Mesendoderm (in vitro differentiated cells): ENCODE data around the gene TIMM29.

ENCODE experiments used
- DNase-seq: peaks from one replicate; pipeline ENCODE4 v3.0.0; 2013
- H2AK5ac ChIP-seq: 2 replicates; pipeline ENCODE4 v1.6.1; 2013; ENCODE audit warnings: low read length, inconsistent platforms
- H2BK120ac ChIP-seq: 2 replicates; pipeline ENCODE4 v1.6.1; 2013; ENCODE audit warnings: low read depth, mild to moderate bottlenecking, low read length, moderate library complexity, mixed read lengths
- H2BK15ac ChIP-seq: replicated peaks from 2 replicates; pipeline ENCODE4 v1.6.1; 2013; ENCODE audit warnings: low read depth, mild to moderate bottlenecking, moderate library complexity
- H2BK5ac ChIP-seq: 2 replicates; pipeline ENCODE4 v1.6.1; 2013; ENCODE audit warnings: low read length, inconsistent platforms
- H3K18ac ChIP-seq: 2 replicates; pipeline ENCODE4 v1.6.1; 2013; ENCODE audit warnings: mild to moderate bottlenecking, low read length, mixed read lengths
- H3K23ac ChIP-seq: one replicate; pipeline ENCODE4 v1.6.1; 2013; ENCODE audit warnings: low read length
- H3K27ac ChIP-seq: 2 replicates; pipeline ENCODE4 v1.5.1; 2013; ENCODE audit warnings: low read depth, mild to moderate bottlenecking, inconsistent platforms, low read length, moderate library complexity
- H3K27me3 ChIP-seq: 2 replicates; pipeline ENCODE4 v1.6.1; 2013; ENCODE audit warnings: low read length, control low read depth, mild to moderate bottlenecking, inconsistent platforms; ENCODE audit not compliant: insufficient read depth, poor library complexity
- H3K36me3 ChIP-seq: 2 replicates; pipeline ENCODE4 v1.6.1; 2013; ENCODE audit warnings: low read length, inconsistent platforms; ENCODE audit not compliant: control insufficient read depth, insufficient read depth
- H3K4ac ChIP-seq: one replicate; pipeline ENCODE4 v1.6.1; 2013; ENCODE audit warnings: low read depth, mild to moderate bottlenecking, low read length, moderate library complexity
- H3K4me1 ChIP-seq: 2 replicates; pipeline ENCODE4 v1.6.1; 2013; ENCODE audit warnings: low read depth, low read length, inconsistent platforms; ENCODE audit not compliant: control insufficient read depth
- H3K4me2 ChIP-seq: 2 replicates; pipeline ENCODE4 v1.6.1; 2013; ENCODE audit warnings: low read length
- H3K4me3 ChIP-seq: 2 replicates; pipeline ENCODE4 v1.5.1; 2013; ENCODE audit warnings: mild to moderate bottlenecking, low read length
- H3K56ac ChIP-seq: one replicate; pipeline ENCODE4 v1.6.1; 2013; ENCODE audit warnings: low read length
- H3K79me1 ChIP-seq: 2 replicates; pipeline ENCODE4 v1.6.1; 2013; ENCODE audit warnings: low read length, inconsistent platforms
- H3K79me2 ChIP-seq: 2 replicates; pipeline ENCODE4 v1.6.1; 2013; ENCODE audit warnings: mild to moderate bottlenecking, low read length; ENCODE audit not compliant: control insufficient read depth, insufficient read depth
- H3K9ac ChIP-seq: 2 replicates; pipeline ENCODE4 v1.6.1; 2013; ENCODE audit warnings: low read length, inconsistent platforms
- H4K5ac ChIP-seq: one replicate; pipeline ENCODE4 v1.6.1; 2013; ENCODE audit warnings: low read length
- H4K8ac ChIP-seq: one replicate; pipeline ENCODE4 v1.6.1; 2013; ENCODE audit warnings: low read depth, mild to moderate bottlenecking, control low read depth, low read length, moderate library complexity
- WGBS: extraction: QIAGEN DNeasy Blood & Tissue Kit; methylation state at CpG from one replicate; pipeline ENCODE4 v1.1.7; 2013; ENCODE audit warnings: low lambda C conversion rate, missing lambda C conversion rate; ENCODE audit not compliant: insufficient coverage; ENCODE audit errors: extremely low coverage; 5-methylcytosine and 5-hydroxymethylcytosine counted together

TIMM29 gene

GRCh38 chr19:10920781-10921180 is 7.8 kb upstream of the TIMM29 start:
- Histone ChIP-seq H3K9ac (no peak overlapping the region), H2AK5ac (no peak overlapping the region), H3K79me2 (no peaks in the 10 kb centered on the region), H3K4ac (no peak overlapping the region), H2BK15ac (no peak overlapping the region), H3K23ac (no peak overlapping the region), H3K4me1 (no peaks in the 10 kb centered on the region), H3K27me3 (no peaks in the 10 kb centered on the region), H3K56ac (no peak overlapping the region), H3K4me3 (no peak overlapping the region), H2BK5ac (no peak overlapping the region), H4K5ac (no peak overlapping the region), H3K79me1 (no peaks in the 10 kb centered on the region), H3K4me2 (no peak overlapping the region), H3K27ac (no peak overlapping the region), H3K36me3 (peaks cover 10% of the 10 kb centered on the region), H3K18ac (no peak overlapping the region), H2BK120ac (no peak overlapping the region), H4K8ac (no peak overlapping the region)
- no CpG with 5 or more reads among the region's 16 CpGs for WGBS
- DNase-seq = no peak

GRCh38 chr19:10921199-10921909 is 7.3 kb upstream of the TIMM29 start:
- no peak overlapping the region for H3K18ac ChIP-seq
- no peak overlapping the region for H4K5ac ChIP-seq
- no peak overlapping the region for H3K27ac ChIP-seq
- H3K9ac ChIP-seq = no peak overlapping the region
- no peaks in the 10 kb centered on the region for H3K79me2 ChIP-seq
- no peak overlapping the region for H3K56ac ChIP-seq
- H3K4me3 ChIP-seq = no peak overlapping the region
- H4K8ac ChIP-seq = no peak overlapping the region
- H2BK15ac ChIP-seq = no peak overlapping the region
- H3K23ac ChIP-seq = no peak overlapping the region
- no peak overlapping the region for H2BK120ac ChIP-seq
- H2AK5ac ChIP-seq = no peak overlapping the region
- peaks cover 10% of the 10 kb centered on the region for H3K36me3 ChIP-seq
- no peaks in the 10 kb centered on the region for H3K79me1 ChIP-seq
- H3K27me3 ChIP-seq = no peaks in the 10 kb centered on the region
- H3K4me2 ChIP-seq = no peak overlapping the region
- no peak overlapping the region for H3K4ac ChIP-seq
- DNase-seq = no peak
- H3K4me1 ChIP-seq = no peaks in the 10 kb centered on the region
- no CpG with 5 or more reads among the region's 43 CpGs for WGBS
- H2BK5ac ChIP-seq = no peak overlapping the region

- DNase-seq = peak; percentile 28
- WGBS = no CpG with 5 or more reads among the region's 33 CpGs
- H3K27ac ChIP-seq = no peak overlapping the region
- no peak overlapping the region for H3K56ac ChIP-seq
- no peak overlapping the region for H3K4me2 ChIP-seq
- H3K9ac ChIP-seq = no peak overlapping the region
- H2BK120ac ChIP-seq = no peak overlapping the region
- peaks cover 7% of the 10 kb centered on the region for H3K36me3 ChIP-seq
- H3K79me2 ChIP-seq = no peaks in the 10 kb centered on the region
- H3K4me3 ChIP-seq = no peak overlapping the region
- no peaks in the 10 kb centered on the region for H3K79me1 ChIP-seq
- H3K23ac ChIP-seq = no peak overlapping the region
- H3K4ac ChIP-seq = no peak overlapping the region
- H4K8ac ChIP-seq = no peak overlapping the region
- H3K27me3 ChIP-seq = no peaks in the 10 kb centered on the region
- no peak overlapping the region for H2BK15ac ChIP-seq
- no peak overlapping the region for H2AK5ac ChIP-seq
- no peak overlapping the region for H2BK5ac ChIP-seq
- H3K4me1 ChIP-seq = no peaks in the 10 kb centered on the region
- H4K5ac ChIP-seq = no peak overlapping the region
- no peak overlapping the region for H3K18ac ChIP-seq
Observed at GRCh38 chr19:10921910-10922637, 6.5 kb upstream of the TIMM29 start.

GRCh38 chr19:10922638-10923014 is 6.0 kb upstream of the TIMM29 start:
- peaks cover 7% of the 10 kb centered on the region for H3K36me3 ChIP-seq

GRCh38 chr19:10923260-10924112 is 5.1 kb upstream of the TIMM29 start:
- Histone ChIP-seq H3K4me2 (no peak overlapping the region), H3K4me1 (no peaks in the 10 kb centered on the region), H3K4me3 (no peak overlapping the region), H2BK120ac (no peak overlapping the region), H3K79me1 (peaks cover 10% of the 10 kb centered on the region), H3K4ac (no peak overlapping the region), H3K27ac (no peak overlapping the region), H2BK15ac (no peak overlapping the region), H3K23ac (no peak overlapping the region), H3K79me2 (peaks cover 7% of the 10 kb centered on the region), H4K8ac (no peak overlapping the region), H3K36me3 (peaks cover 7% of the 10 kb centered on the region), H3K9ac (no peak overlapping the region), H3K56ac (no peak overlapping the region), H3K18ac (no peak overlapping the region), H3K27me3 (no peaks in the 10 kb centered on the region), H2AK5ac (no peak overlapping the region), H2BK5ac (no peak overlapping the region), H4K5ac (no peak overlapping the region)
- no CpG with 5 or more reads among the region's 29 CpGs for WGBS
- DNase-seq = no peak

More at GRCh38 chr19:10922638-10923014, 6.0 kb upstream of the TIMM29 start:
- no peak overlapping the region for H2BK15ac ChIP-seq
- H2BK5ac ChIP-seq = no peak overlapping the region
- no CpG with 5 or more reads among the region's 13 CpGs for WGBS
- H4K8ac ChIP-seq = no peak overlapping the region
- no peak overlapping the region for H3K18ac ChIP-seq
- no peak overlapping the region for H4K5ac ChIP-seq
- H3K27me3 ChIP-seq = no peaks in the 10 kb centered on the region
- peaks cover 1% of the 10 kb centered on the region for H3K79me2 ChIP-seq
- H2AK5ac ChIP-seq = no peak overlapping the region
- no peak overlapping the region for H3K27ac ChIP-seq
- H3K4me3 ChIP-seq = no peak overlapping the region
- no peak overlapping the region for H3K4ac ChIP-seq
- H2BK120ac ChIP-seq = no peak overlapping the region
- H3K4me1 ChIP-seq = no peaks in the 10 kb centered on the region
- H3K79me1 ChIP-seq = peaks cover 5% of the 10 kb centered on the region
- no peak overlapping the region for H3K23ac ChIP-seq
- H3K4me2 ChIP-seq = no peak overlapping the region
- no peak for DNase-seq
- H3K9ac ChIP-seq = no peak overlapping the region
- H3K56ac ChIP-seq = no peak overlapping the region
